ENCODE results near the gene TLR2. TPM values are rescaled to one million over a fixed set of nuclear protein-coding genes. Genes with fewer than 3 reads are reported as not detected.

Gene TLR2
- total RNA-seq, 4 donors from 2014 or later = 21.7 to 91.5 (median 56.8) TPM

DNA sequence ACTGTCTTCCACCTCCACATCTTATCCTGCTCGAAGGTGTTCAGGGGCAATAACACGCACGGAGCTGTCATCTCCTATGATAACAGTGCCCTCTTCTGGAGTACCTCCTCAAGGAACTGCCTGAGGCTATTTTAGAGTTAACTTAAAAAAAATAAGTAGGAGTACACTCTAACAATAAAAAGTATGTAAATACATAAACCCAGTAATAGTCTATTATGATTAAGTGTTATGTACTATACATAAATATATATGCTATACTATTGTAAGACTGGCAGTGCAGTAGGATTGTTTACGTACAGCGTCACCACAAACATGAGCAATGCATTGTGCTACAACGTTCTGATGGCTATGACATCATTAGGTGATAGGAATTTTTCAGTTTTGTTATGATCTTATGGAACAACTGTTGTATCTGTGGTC is 34.5 kb upstream of the TLR2 start:
- TF ChIP-seq, protein P1, sequence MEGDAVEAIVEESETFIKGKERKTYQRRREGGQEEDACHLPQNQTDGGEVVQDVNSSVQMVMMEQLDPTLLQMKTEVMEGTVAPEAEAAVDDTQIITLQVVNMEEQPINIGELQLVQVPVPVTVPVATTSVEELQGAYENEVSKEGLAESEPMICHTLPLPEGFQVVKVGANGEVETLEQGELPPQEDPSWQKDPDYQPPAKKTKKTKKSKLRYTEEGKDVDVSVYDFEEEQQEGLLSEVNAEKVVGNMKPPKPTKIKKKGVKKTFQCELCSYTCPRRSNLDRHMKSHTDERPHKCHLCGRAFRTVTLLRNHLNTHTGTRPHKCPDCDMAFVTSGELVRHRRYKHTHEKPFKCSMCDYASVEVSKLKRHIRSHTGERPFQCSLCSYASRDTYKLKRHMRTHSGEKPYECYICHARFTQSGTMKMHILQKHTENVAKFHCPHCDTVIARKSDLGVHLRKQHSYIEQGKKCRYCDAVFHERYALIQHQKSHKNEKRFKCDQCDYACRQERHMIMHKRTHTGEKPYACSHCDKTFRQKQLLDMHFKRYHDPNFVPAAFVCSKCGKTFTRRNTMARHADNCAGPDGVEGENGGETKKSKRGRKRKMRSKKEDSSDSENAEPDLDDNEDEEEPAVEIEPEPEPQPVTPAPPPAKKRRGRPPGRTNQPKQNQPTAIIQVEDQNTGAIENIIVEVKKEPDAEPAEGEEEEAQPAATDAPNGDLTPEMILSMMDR (IDR thresholded peaks at IDR 0.05; ENCODE audit: low read depth) = no peak

DNA sequence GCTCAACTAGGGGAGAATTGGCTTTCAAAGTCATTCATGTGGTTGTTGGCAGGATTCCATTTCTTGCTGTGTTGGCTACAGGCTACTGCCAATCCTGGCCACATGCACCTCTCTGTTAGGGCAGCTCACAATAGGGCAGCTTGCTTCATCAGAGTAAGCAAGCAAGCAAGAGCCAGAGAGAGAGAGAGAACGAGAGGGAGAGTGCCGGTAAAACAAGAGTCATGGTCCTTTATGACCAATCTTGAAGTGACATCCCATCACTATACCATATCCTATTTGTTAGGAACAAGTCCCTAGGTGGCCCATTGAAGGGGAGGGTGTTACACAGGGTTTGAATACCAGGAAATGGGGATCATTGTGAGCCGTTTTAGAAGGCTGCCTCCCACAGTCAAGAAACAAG is 33.0 kb upstream of the TLR2 start:
- TF ChIP-seq, protein P1 (IDR thresholded peaks at IDR 0.05; ENCODE audit: low read depth) = no peak

DNA sequence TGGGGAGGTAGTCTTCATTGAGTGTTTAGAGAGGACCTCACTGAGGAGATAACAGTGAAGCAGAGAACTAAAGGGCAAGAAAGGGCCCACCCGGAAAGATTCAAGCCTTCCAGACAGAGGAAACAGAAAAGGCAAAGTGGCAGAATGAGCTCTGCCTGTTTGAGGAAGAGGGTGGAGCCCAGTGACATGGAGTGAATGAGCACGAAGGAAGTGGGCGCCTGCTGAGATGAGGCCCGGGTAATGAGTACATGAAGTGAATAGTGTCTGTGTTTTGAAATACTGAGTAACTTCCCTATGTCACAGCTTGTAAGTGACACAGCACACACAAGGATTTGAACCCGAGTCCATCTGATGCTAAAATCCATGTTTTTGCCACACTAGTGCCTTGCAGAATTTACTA is 32.5 kb upstream of the TLR2 start:
- TF ChIP-seq, protein P1 (IDR thresholded peaks at IDR 0.05; ENCODE audit: low read depth) = no peak

DNA sequence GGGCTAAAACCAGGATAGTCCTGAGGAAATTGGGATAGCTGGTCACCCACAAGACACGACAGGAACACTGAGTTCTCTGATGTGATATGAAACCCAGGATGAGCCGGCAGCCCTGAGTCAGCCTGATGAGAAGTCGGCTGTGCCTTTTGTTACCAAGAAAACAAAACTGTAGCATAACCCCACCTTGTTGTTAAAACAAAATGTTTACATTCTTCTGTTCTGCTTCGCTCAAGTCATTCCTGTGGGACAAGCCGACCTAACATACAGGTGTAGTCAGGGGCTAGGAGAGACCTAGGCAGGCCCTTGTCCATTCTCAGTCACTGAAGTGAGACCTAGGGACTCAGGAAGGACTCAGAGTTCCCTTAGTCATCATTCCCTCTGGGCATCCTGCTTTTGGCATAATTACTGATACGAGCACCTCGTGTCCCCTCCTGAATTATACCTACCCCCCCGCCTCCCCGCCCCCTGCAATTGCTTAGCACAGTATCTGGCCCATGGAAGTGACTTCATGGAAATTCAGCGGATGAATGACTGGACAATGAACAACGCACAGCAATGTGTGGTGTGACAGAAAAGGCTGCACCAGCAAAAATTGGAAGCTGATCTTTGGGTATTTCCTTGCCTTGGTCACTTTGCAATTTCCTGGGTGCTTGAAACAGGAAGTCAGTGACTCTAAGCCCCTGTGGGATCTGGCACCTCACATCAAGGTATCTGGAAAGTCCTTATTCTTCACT is 31.9 kb upstream of the TLR2 start:
- TF ChIP-seq, protein P1 (IDR thresholded peaks at IDR 0.05; ENCODE audit: low read depth) = no peak

DNA sequence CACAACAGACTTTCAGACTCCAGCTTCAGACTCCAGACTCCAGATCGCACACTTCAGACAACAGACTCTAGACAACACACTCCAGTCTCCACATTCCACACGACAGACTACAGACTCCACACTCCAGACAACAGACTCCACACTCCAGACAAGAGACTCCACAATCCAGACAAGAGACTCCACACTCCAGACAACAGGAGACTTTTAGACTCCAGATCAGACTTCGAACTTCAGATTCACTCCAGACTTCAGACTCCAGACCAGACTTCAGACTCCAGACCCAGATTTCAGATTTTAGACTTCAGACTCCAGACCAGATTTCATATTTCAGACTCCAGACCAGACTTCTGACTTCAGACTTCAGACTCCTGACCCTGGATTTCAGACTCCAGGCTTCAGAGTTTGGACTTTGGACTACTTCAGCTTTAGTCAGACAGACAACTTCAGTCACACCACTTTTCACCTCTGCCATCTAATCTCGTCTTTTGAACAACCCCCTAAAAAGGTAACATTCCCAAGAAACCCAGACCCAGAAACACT is 29.0 kb upstream of the TLR2 start:
- TF ChIP-seq, protein P1 (IDR thresholded peaks at IDR 0.05; ENCODE audit: low read depth) = no peak

DNA sequence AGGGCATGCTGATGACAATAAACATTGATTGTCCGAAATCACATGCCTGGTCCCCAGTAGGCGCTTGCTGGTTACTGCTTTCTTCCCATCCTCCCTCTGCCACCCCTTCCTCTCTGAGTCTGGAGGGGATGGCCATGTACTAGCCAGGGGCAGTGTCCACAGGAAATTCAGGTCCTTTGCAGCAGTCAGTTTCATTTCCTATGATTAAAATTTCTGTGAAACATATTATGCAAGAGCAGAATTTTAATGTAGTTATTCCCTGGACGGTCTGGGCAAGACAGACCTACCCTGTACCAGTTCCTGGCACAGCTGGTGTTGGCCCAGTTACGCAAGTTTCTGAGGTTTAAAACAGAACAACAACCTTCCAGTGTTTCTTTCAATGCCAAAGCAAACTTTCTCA is 28.2 kb upstream of the TLR2 start:
- TF ChIP-seq, protein P1 (IDR thresholded peaks at IDR 0.05; ENCODE audit: low read depth) = no peak

DNA sequence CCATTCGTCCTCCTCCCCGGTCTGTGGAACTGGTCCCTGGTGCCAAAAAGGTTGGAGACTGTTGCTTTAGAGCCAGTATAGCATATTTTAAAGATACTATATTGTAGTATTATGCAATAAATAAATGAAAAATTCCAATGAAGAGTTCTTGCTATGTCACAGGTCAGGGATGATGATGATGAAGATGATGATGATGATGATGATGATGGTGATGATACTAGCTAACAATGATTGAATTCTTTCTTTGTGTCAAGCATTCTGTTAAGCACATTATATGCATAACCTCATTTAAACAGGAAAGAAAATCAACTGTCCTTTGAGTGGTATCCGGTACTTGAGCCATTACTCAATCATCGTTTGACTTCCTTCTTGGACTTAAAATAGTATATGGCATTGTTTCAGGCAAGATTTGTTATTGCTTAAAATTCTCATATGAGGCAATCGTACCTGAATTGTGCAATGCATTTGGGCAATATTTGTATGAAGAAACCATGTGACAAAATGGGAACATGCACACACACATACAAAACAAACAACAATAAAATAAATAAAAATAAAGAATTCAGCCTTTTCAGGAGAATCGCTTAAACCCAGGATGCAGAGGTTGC is 22.8 kb upstream of the TLR2 start:
- TF ChIP-seq, protein P1 (IDR thresholded peaks at IDR 0.05; ENCODE audit: low read depth) = no peak

Measured in subcutaneous adipose tissue (tissue), 4 donors.